WTC11 (cell line): ENCODE results near the gene ESYT2.

Experiments
- CBFB ChIP-seq: sonication (generic); formaldehyde crosslinking; IDR thresholded peaks from 2 replicates; pipeline ENCODE4 v1.8.1; 2022; ENCODE audit warnings: mild to moderate bottlenecking, low read depth, missing genetic modification reagents
- CREB1 ChIP-seq: sonication (generic); formaldehyde crosslinking; IDR thresholded peaks from 2 replicates; pipeline ENCODE4 v1.8.0; 2023; ENCODE audit warnings: mild to moderate bottlenecking, missing genetic modification reagents
- SMAD3 ChIP-seq: sonication (generic); formaldehyde crosslinking; IDR thresholded peaks from 2 replicates; pipeline ENCODE4 v1.8.0; 2022; ENCODE audit warnings: missing genetic modification reagents, mild to moderate bottlenecking, borderline replicate concordance
- SP1 ChIP-seq: sonication (generic); formaldehyde crosslinking; conservative IDR thresholded peaks from 2 replicates; pipeline ENCODE4 v1.8.1; 2022; ENCODE audit warnings: missing genetic modification reagents
- ZNF281 ChIP-seq: sonication (generic); formaldehyde crosslinking; IDR thresholded peaks from 2 replicates; pipeline ENCODE4 v1.8.0; 2023; ENCODE audit warnings: mild to moderate bottlenecking, missing genetic modification reagents
- ZNF671 ChIP-seq: fragments of 250-450 bp; sonication (Bioruptor Pico); IDR thresholded peaks from 2 replicates; pipeline ENCODE4 v1.8.0; 2021; ENCODE audit warnings: mild to moderate bottlenecking
- TF ChIP-seq, protein P1 (sequence below): fragments of 200-600 bp; IDR thresholded peaks from 2 replicates; pipeline ENCODE4 v1.8.0; 2022; ENCODE audit warnings: antibody characterized with exemption

DNA sequence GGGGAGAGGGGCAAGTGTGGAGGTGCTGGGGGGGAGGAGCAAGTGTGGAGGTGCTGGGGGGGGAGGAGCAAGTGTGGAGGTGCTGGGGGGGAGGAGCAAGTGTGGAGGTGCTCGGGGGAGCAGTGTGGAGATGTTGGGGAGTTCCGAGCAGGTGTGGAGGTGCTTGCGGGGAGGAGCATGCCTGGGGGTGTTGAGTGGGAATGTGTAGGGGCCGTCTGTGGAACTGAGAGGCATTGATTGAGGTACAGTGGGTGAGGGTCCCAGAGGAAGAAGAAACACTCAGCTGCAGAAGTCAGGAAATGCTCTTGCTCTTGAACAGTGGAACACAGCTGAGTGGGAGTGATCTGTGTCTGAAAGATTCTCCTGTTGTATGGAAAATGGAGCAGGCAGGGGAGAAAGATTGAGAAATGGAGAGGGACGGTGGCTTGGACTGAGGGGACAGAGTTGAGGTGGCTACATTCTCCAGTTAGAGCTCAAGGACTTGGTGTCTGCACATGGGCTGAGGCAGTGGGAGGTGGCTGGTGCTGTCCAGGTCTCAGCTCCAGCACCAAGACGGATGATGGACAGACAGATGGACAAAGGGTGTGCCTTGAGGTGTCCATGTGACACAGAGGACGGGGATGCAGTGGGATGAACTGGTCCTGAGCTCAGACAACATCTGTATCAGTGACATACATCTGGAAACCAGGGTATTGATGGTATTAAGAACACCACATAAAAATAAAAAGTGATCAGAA lies 99.5 kb downstream of the ESYT2 start:
- TF ChIP-seq, protein P1, sequence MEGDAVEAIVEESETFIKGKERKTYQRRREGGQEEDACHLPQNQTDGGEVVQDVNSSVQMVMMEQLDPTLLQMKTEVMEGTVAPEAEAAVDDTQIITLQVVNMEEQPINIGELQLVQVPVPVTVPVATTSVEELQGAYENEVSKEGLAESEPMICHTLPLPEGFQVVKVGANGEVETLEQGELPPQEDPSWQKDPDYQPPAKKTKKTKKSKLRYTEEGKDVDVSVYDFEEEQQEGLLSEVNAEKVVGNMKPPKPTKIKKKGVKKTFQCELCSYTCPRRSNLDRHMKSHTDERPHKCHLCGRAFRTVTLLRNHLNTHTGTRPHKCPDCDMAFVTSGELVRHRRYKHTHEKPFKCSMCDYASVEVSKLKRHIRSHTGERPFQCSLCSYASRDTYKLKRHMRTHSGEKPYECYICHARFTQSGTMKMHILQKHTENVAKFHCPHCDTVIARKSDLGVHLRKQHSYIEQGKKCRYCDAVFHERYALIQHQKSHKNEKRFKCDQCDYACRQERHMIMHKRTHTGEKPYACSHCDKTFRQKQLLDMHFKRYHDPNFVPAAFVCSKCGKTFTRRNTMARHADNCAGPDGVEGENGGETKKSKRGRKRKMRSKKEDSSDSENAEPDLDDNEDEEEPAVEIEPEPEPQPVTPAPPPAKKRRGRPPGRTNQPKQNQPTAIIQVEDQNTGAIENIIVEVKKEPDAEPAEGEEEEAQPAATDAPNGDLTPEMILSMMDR: no peak
- TF ChIP-seq ZNF281: no peak
- TF ChIP-seq SMAD3 (CRISPR knock-in tag): no peak
- TF ChIP-seq ZNF671 (CRISPR knock-in tag): no peak
- TF ChIP-seq CBFB: no peak
- TF ChIP-seq SP1: no peak
- TF ChIP-seq CREB1: no peak
